ENCODE data around the gene CDK18.
"Not testable (repeated sequence)": the region's sequence is repeated elsewhere in the genome, so short reads cannot be mapped to it uniquely, and the experiment has no call there.

The CDK18 gene

GRCh38 chr1:205504311-205505075 lies at the start of gene CDK18:
Gene CDK18 (plus strand): TSS chr1:205504669. CDS start chr1:205523168, 18,499 bp downstream.
- peak; percentile 22 for DNase-seq (ENCODE audit: low spot score)

- DNase-seq (ENCODE audit: low spot score), result no peak
Observed at GRCh38 chr1:205454903-205455335, 49.5 kb upstream of the CDK18 start.

- DNase-seq (ENCODE audit: low spot score), result no peak
Observed at GRCh38 chr1:205455581-205456382, 48.7 kb upstream of the CDK18 start, which contains the start of gene BLACAT1. Gene BLACAT1 (minus strand): TSS chr1:205456045.

- no peak for DNase-seq (ENCODE audit: low spot score)
Observed at GRCh38 chr1:205456383-205456867, 48.0 kb upstream of the CDK18 start.

- no peak for DNase-seq (ENCODE audit: low spot score)
Observed at GRCh38 chr1:205456868-205457745, 47.4 kb upstream of the CDK18 start.

GRCh38 chr1:205458777-205459566 lies 45.5 kb upstream of the CDK18 start:
- peak; percentile 31 for DNase-seq (ENCODE audit: low spot score)

- DNase-seq (ENCODE audit: low spot score), result no peak
Observed at GRCh38 chr1:205465392-205465791, 39.1 kb upstream of the CDK18 start.

GRCh38 chr1:205466595-205467220 lies 37.8 kb upstream of the CDK18 start:
- DNase-seq (ENCODE audit: low spot score), result no peak

GRCh38 chr1:205470131-205470530 lies 34.3 kb upstream of the CDK18 start:
- DNase-seq (ENCODE audit: low spot score), result no peak

- DNase-seq (ENCODE audit: low spot score), result no peak
Observed at GRCh38 chr1:205472737-205473441, 31.6 kb upstream of the CDK18 start.

- DNase-seq (ENCODE audit: low spot score), result no peak
Observed at GRCh38 chr1:205473475-205473874, 31.0 kb upstream of the CDK18 start.

GRCh38 chr1:205473966-205474365 lies 30.5 kb upstream of the CDK18 start:
- no peak for DNase-seq (ENCODE audit: low spot score)

- DNase-seq (ENCODE audit: low spot score), result no peak
Observed at GRCh38 chr1:205474571-205474970, 29.9 kb upstream of the CDK18 start.

- DNase-seq (ENCODE audit: low spot score), result no peak
Observed at GRCh38 chr1:205475855-205476254, 28.6 kb upstream of the CDK18 start.

- DNase-seq (ENCODE audit: low spot score), result no peak
Observed at GRCh38 chr1:205476648-205477047, 27.8 kb upstream of the CDK18 start.

- DNase-seq (ENCODE audit: low spot score), result no peak
Observed at GRCh38 chr1:205477121-205477758, 27.2 kb upstream of the CDK18 start.

GRCh38 chr1:205477759-205478247 lies 26.7 kb upstream of the CDK18 start:
- no peak for DNase-seq (ENCODE audit: low spot score)

- not testable (repeated sequence) for DNase-seq (ENCODE audit: low spot score)
Observed at GRCh38 chr1:205478985-205479384, 25.5 kb upstream of the CDK18 start.

- DNase-seq (ENCODE audit: low spot score), result peak; percentile 72
Observed at GRCh38 chr1:205480349-205480985, 24.0 kb upstream of the CDK18 start.
